Activated CD4-positive, alpha-beta T cell treated with anti-CD3 and anti-CD28 coated beads, Interleukin-2, amount 50 U/mL, for 48 hours (primary cell): ENCODE results near the gene C3orf33.
"Not testable (repeated sequence)": the region's sequence is repeated elsewhere in the genome, so short reads cannot be mapped to it uniquely, and the experiment has no call there.

Experiments used
- DNase-seq, 2 experiments: peaks; one replicate each; pipeline ENCODE4 v3.0.0-alpha.2; 2020

C3orf33 gene, protein sequence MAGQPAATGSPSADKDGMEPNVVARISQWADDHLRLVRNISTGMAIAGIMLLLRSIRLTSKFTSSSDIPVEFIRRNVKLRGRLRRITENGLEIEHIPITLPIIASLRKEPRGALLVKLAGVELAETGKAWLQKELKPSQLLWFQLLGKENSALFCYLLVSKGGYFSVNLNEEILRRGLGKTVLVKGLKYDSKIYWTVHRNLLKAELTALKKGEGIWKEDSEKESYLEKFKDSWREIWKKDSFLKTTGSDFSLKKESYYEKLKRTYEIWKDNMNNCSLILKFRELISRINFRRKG

GRCh38 chr3:155805802-155806618 is at the start of gene C3orf33:
TSS of gene C3orf33 (minus strand) at chr3:155806278. CDS start at chr3:155806252, 26 bp downstream.
- peak; percentile 75 to 80 for DNase-seq

- peak; percentile 97 to 98 for DNase-seq
These were observed 48.3 kb upstream of the C3orf33 start, which contains the start of gene SLC33A1 for GRCh38 chr3:155854141-155854940. TSS of gene SLC33A1 (minus strand) at chr3:155854427. CDS start at chr3:155853997, 430 bp downstream.

- peak; percentile 35 to 47 for DNase-seq
These were observed 47.4 kb upstream of the C3orf33 start for GRCh38 chr3:155853214-155854140.

DNA sequence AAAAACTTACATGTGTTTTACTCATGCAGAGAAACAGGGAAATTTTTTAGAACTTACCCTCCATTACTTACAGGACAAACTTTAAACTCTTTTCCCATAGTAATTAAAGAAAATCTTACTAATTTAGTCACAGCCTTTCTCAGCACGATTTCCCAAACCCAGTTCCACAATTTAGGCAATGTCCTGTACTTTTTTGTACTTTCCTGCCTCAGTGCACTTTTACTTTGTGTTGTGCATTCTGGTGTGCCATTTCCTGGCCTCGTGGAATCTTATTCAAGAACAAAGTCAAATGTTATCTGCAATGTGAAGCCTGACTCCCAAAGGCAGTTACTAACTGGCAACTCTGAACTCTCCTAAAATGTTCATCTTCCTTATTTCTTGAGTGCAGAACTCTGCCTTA is 46.3 kb upstream of the C3orf33 start:
- DNase-seq: no peak

GRCh38 chr3:155849404-155849803 is 43.3 kb upstream of the C3orf33 start:
- DNase-seq: not testable (repeated sequence)

DNA sequence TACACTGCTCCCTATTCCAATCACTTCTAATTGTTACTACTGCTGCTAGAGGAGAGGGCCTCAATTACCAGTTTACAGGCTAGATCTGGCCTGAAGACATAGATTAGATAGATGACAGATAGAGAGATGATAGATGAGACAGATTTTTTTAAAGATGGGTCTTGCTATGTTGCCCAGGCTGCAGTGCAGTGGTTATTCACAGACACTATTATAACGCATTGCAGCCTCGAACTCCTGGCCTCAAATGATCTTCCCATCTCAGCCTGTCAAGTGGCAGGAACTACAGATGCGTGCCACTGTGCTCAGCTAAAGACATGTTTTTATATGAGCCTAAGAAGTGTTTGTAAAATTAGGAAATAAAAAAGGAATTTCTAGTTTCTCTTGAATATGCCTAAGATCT is 41.9 kb upstream of the C3orf33 start:
- no peak for DNase-seq

- DNase-seq: no peak
These were observed 40.0 kb upstream of the C3orf33 start for GRCh38 chr3:155846119-155846518.

GRCh38 chr3:155843569-155843968 is 37.5 kb upstream of the C3orf33 start:
- no peak for DNase-seq

GRCh38 chr3:155835341-155836071 is 29.4 kb upstream of the C3orf33 start:
- no peak for DNase-seq

GRCh38 chr3:155828490-155829098 is 22.5 kb upstream of the C3orf33 start:
- DNase-seq: not testable (repeated sequence)

GRCh38 chr3:155815030-155815545 is 9.0 kb upstream of the C3orf33 start:
- no peak for DNase-seq

DNA sequence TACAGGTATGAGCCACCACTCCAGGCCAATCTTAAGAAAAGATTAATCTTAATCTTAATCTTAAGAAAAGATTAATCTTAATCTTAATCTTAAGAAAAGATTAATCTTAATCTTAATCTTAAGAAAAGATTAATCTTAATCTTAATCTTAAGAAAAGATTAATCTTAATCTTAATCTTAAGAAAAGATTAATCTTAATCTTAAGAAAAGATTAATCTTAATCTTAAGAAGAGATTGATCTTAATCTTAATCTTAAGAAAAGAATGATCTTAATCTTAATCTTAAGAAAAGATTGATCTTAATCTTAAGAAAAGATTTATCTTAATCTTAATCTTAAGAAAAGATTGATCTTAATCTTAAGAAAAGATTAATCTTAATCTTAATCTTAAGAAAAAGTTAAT is 7.1 kb upstream of the C3orf33 start:
- not testable (repeated sequence) for DNase-seq

DNA sequence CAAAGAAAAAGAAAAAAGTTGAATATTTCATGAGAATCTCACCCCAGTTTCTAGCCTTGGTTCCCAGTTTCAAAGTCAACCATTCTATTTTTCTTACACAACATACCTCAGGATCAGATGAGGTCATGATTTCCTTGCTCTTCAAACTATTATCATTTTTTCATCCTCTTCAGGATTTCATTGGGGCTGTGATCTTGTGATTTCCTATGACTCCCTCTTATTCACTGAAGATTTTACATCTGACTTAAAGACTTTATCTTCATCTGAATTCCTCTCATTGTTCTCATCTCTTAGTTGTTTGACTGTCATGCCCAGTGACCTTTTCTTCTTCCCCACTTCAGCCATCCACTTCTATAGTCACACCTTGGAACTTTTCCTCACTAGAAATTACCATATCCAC is 3.1 kb upstream of the C3orf33 start:
- DNase-seq: no peak

GRCh38 chr3:155807823-155808222 is 1.7 kb upstream of the C3orf33 start:
- no peak for DNase-seq

GRCh38 chr3:155805204-155805801 is 775 bp downstream of the C3orf33 start:
- DNase-seq: peak; percentile 37 to 52

- DNase-seq: no peak
These were observed 1.8 kb downstream of the C3orf33 start for GRCh38 chr3:155804323-155804722.

GRCh38 chr3:155792532-155792931 is 13.5 kb downstream of the C3orf33 start:
- no peak for DNase-seq

GRCh38 chr3:155791190-155791589 is 14.9 kb downstream of the C3orf33 start:
- no peak for DNase-seq

- DNase-seq: no peak
These were observed 15.7 kb downstream of the C3orf33 start for GRCh38 chr3:155790272-155790925.
